Stimulated activated CD4-positive, alpha-beta T cell treated with anti-CD3 and anti-CD28 coated beads, Interleukin-4, amount 100 ng/mL, for 24 hours (primary cell): Measurements from ENCODE around the gene LIN7B.
"Not testable (repeated sequence)": the region's sequence is repeated elsewhere in the genome, so short reads cannot be mapped to it uniquely, and the experiment has no call there.

Experiments used
- DNase-seq: peaks from one replicate; pipeline ENCODE4 v3.0.0-alpha.2; 2020

Gene LIN7B, protein sequence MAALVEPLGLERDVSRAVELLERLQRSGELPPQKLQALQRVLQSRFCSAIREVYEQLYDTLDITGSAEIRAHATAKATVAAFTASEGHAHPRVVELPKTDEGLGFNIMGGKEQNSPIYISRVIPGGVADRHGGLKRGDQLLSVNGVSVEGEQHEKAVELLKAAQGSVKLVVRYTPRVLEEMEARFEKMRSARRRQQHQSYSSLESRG

DNA sequence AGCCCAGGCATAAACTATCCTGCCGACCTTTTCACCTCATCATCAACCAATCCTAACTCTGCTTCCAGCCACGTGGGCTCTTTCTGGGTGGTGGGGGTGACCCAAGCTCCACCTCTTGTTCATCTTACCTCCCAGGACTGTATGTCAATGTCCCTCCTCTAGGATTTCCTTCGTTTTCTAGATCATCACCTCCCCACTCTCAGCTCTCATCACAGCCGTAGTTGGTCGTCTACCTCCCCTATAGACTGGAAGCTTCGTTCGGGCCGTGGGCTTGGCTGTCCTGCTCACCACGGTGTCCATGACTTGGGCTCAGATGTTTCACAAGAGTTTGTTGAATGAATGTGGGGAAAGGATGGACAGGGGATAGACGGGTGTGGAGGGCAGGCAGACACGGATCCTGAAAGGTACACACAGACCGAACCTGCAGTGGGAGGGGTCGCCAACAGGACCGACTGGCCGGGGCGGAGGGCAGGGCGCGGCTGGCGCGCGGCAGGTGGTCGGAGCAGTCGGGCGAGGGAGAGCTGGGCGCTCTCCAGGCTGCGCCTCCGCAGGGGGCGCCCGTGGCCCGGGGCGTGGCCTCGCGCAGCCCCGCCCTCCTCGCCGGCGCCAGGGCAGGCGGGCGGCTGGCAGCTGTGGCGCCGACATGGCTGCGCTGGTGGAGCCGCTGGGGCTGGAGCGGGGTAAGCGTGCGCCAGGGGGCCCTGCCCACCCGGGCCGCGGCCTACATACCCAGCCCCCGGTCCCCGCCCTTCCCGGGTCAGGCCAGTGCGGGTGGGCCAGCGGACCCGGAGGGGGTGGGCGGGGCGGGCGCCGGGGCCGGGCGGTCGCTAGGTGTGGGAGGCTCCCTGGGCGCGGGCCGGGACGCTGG, at the start of gene LIN7B:
LIN7B (plus strand) TSS at position 609 of the 868 bp plus-strand sequence; CDS start at position 644, 35 bp downstream.
- peak; percentile 63 for DNase-seq

DNA sequence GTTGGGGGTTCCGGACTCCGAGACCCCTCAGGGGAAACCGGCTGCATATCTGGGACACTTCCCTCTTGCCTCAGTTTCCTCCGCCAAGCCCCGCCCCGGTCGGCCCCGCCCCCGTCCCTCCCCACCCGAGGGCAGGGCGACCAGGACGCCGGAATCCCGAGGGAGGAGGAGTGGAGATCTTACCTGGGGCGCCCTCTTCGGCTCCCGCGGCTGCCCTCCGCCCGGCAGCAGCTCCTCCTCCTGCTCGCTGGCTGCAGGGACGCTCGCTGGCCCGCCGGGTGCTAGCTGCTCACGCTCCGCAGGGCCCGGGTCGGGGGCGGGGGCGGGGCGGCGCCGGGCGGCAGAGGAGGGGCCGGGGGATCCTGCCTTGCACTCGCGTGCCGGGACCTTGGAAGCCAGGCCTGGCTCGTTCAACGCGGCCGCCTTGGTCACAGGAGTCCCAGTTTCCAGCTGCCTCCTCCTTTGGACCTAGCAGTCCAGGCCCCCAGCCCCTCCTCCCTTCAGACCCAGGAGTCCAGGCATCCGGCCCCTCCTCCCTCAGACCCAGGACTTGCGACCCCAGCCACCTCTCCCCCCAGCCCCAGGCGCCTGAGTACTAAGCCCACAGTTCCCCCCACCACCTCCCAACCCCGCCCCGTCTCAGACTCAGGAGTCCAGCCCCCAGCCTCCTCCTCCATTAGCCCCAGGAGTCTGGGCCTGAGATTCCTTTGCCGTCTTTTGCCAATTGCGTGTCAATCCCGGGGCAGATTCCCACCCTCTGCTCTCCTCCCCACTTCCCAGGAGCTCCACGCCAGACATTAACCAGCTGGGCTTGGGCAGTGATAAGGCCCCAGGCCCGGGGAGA, 49.2 kb upstream of the LIN7B start, which contains the start of gene NTF4:
NTF4 (minus strand) TSS at position 51 of the 844 bp plus-strand sequence. CDS start 2,821 bp downstream, outside the sequence.
- no peak for DNase-seq

DNA sequence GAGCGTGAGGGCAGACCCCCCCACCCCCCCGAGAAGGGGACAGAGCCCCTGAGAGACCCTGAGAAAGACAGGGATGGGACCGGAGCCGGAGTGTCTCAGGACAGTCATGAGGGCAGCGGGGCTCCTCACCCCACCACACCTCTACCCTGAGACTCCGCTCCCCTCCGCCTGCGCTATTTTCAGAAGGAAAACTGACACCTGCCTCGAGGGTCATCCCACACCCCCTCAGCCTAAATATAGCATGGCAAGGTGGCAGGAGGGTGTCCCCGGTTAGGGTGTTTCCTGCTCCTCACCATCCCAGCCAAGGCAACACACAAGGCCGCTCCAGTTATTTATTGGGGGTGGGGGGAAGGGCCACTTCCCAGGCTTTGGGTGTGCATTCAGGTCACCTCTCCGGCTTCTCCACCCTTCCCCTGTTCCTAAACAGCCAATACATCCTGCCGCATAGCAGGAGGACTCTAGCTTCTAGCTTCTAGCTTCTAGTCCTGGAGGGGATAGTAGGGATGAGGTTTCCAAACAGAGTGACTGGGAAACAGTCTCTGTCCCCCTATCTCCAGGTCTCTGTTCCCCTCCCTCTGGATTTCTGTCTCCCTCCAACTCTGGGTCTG, 48.2 kb upstream of the LIN7B start:
- DNase-seq = no peak

DNA sequence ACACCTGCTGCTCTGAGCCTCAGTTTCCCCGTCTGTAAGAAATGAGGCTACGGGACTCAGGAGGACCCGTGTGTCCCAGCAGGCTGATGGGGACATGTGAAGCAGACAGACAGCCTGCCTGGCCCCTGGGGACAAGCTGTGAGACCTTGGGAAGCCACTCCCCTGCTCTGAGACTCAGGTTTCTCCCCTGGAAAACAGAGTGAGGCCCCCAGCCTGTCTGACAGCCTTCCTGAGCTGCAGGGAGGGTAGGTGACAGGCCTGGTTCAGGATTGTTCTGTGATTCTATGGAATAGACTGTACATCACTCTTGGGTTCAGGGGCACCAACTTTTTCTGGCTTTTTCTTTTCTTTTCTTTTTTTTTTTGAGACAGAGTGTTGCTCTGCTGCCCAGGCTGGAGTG, 46.6 kb upstream of the LIN7B start:
- DNase-seq = no peak

DNA sequence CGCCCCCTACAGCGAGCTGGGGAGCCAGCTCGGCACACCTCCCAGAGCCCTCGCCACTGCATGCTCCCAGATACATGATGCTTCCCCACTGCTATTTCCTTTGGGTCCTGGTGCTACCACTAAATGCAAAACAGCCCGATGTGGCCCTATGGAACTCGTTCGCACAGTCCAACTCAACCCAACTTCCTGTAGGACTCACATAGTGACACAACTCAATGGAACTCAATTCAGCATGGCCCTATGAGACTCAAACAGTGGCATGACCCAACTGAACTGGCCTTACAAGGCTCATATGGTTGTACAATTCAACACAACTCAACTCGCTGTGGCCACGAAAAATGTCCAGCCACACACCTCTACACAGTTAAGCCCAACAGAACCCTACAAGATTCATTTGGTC, 45.1 kb upstream of the LIN7B start:
- DNase-seq = no peak

DNA sequence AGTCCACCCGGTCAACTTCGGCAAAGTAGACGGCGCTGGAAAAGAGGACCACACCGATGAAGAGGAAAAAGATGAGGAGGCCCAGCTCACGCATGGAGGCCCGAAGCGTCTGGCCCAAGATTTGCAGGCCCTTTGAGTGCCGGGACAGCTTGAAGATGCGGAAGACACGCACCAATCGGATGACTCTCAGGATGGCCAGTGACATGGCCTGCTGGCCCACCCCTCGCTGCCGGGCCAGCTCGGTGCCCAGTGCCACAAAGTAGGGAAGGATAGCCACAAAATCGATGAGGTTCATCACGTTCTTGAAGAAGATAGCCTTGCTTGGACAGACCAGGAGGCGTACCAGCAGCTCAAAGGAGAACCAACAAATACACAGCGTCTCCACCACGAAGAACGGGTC, 43.8 kb upstream of the LIN7B start:
- no peak for DNase-seq

DNA sequence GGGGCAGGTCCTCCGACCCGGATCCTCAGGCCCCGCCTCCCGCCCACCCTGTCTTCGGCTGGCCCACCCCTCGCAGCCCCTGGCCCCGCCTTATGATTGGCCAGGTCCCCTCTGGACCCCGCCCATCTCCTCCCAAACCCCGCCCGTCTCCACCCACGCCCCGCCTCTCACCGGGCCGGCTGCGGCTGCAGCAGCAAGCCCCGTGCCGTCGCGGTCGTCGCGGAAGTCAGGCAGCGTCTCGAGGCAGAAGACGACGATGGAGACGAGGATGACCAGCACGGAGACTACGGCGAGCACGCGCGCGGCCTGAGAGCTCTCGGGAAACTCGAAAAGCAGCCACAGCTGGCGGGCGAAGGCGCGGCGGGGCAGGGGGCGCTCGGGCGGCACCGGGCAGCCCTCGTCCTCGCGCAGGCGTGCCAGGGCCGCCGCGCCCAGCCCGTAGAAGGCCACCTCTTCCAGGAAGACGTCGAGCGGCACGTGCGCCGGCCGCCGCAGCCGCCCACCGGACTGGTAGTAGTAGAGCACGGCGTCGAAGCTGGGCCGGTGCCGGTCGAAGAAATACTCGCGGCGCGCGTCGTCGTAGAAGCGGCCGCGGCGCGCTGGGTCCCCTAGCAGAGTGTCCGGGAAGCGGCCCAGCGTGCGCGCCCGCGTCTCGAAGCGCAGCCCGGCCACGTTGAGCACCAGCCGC, 42.2 kb upstream of the LIN7B start:
- DNase-seq = no peak

DNA sequence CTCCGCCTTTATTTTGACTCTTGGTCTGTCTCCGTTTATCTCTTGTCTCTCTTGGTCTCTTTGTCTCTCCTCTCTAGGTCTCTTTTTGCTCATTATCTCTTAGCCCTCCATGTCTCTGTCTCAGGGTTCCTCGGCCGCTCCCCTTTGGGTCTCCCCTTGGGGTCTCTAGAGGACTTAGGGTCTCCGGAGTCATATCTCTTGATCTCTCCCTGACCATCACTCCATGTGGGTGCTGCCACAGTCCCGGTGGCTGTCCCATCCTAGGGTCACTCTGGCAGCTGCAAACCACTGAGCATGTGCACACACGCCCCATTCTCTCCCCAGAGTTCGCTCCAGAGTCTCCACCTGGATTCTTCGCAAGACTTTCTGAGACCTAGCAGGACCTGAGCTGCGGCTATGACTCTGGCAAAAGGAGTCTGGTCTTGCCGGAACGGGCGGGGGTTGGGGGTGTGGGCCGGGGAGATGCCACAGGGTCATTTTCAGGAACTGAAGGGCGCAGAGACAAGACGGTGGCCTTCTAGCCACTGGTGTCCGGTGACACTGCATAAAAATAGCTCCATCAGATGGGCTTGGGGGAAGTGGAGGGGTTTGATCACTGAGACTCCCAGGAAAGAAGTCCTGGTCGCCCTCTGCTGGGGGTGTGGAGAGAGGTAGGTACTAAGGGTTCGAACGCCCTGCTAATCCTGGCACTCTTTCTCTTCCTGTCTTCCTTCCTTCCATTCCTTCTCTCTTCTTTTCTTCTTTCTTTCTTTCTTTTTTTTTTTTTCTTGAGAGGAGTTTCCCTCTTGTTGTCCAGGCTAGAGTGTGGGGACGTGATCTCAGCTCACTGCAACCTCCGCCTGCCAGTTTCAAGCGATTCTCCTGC, 40.4 kb upstream of the LIN7B start:
- no peak for DNase-seq

DNA sequence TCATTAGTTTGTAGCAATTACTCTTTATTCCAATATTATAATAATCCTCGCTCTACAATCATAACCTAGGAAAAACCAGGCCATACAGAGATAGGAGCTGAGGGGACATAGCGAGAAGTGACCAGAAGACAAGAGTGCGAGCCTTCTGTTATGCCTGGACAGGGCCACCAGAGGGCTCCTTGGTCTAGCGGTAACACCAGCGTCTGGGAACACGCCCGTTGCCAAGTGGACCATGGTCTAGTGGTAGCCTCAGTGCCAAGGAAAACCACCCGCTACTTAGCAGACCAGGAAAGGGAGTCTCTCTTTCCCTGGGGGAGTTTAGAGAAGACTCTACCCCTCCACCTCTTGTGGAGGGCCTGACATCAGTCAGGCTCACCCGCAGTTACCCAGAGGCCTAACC, 39.3 kb upstream of the LIN7B start:
- DNase-seq = not testable (repeated sequence)

DNA sequence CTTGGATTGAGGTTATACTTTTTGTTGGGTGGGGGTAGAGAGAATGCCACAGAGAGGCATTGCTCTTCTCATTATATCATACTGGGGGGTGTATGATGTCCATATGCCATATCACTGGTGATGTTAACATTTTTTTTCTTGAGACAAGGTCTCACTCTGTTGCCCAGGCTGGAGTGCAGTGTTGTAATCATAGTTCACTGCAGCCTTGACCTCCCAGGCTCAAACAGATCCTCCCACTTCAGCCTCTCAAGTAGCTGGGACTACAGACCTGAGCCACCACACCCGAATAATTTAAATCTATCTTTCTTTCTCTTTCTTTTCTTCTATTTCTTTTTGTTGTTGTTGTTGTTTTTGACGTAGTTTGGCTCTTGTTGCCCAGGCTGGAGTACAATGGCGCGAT, 33.8 kb upstream of the LIN7B start:
- DNase-seq = no peak

DNA sequence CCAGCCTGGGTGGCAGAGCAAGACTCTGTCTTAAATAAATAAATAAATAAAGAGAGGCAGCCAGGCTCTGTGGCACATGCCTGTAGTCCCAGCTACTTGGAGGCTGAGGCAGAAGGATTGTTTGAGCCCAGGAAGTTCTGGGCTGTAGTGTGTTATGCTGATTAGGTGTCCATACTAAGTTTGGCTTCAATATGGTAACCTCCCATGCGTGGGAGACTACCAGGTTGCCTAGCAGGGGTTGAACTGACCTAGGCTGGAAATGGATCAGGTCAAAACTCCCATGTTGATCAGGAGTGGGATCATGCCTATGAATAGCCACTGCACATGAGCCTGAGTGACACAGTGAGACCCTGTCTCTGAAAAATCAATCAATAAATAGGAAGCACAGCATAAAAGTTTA, 32.9 kb upstream of the LIN7B start:
- DNase-seq = no peak

DNA sequence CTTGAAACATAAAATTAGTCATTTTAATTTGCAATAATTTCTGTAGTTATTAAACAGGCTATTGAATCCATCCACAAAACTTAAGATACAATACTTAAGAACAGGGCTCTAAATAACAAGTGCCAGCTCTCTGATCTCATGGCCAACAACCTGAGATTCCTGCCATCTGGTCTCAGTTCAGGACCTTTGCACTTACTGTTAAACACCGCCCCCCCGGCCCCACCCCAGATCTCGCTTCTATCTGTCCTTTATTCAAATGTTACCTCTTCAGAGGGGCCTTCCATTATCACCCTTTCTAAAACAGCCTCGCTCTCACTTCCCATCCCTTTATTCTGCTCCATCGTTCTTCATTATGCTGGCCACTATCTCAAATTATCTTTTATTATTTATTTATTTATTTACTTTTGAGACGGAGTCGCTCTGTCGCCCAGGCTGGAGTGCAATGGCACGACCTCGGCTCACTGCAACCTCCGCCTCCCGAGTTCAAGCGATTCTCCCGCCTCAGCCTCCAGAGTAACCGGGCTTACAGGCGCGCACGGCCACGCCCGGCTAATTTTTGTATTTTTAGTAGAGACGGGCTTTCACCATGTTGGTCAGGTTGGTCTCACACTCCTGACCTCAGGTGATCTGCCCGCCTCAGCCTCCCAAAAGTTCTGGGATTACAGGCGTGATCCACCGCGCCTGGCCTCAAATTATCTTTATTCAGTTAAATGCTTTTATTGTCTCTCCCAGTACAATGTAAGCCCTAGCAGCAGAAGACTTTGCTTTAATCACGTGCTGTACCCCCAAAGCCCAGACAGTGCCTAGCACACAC, 29.8 kb upstream of the LIN7B start:
- DNase-seq = no peak

DNA sequence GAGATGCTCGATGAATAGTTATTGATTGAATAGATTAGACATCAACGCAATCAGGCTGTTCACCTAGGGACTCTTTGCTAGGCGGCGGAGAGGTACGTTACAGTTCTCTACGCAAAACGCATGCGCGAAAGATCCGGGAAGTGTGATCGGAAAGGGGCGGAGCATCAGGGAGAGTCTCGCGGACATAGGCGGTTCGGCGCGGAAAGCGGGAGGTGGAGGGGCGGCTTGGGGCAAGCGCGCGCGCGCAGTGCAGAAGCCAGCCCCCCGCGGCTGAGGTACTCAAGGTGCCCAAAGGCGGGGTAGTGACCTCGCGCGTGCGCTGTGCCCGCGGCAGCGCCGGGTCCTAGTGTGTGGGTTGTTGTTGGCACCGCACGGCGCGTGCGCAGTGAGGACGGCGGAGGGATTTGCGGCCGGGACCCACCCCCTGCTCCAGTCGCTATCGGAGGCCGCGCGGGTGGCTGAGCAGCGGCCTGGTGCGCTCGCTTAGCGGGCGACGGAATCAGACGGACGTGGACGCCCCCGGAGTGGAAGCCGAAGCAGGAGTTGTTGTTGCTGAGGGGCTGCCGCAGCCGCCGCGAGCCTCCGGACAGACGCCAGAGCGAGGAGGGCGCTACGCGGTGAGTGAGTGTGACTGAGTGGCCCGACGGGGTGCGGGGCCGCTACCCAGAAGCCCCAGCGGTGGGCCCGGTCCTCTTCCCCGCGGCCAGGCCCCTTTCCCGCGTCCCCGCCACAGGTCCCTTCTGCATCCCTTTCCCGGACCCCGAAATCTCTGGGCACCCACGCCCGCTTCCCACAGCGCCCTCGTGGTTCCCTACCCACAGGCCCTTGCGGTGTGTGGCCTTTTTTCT, 28.9 kb upstream of the LIN7B start, which contains the start of gene SNRNP70:
SNRNP70 (plus strand) TSS at position 432 of the 848 bp plus-strand sequence. CDS start 964 bp downstream, outside the sequence.
- peak; percentile 99 for DNase-seq

DNA sequence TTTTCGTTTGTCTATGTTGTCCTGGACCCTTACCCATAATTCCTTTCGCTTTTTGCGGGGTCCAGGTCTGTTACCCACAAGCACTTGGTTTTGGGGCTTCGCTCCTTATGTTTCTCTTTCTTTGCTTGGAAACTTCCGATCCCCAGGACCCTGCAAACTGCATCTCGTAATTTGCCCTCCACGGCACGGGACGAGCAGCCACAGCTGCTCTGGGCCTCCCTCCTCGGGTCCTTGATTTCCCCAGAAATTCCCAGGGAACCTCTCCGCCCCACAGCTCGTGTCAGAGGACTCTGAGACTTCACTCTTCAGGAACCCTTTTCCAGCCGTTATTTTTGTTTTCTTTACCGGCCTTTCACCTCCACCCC, 28.3 kb upstream of the LIN7B start:
- no peak for DNase-seq

DNA sequence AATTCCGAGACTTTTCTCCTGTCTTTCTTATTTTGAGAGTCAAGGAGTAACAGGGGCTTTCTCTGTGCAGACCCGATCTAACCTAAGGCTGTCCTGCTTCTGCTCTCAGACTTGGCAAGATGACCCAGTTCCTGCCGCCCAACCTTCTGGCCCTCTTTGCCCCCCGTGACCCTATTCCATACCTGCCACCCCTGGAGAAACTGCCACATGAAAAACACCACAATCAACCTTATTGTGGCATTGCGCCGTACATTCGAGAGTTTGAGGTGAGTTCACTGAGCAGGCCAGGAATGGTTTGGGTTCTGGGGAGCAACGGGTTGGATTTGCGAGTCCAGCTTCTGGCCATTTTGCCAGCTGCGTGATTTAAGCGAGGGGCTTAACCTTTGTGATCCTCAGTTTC, 27.9 kb upstream of the LIN7B start:
- DNase-seq = no peak

DNA sequence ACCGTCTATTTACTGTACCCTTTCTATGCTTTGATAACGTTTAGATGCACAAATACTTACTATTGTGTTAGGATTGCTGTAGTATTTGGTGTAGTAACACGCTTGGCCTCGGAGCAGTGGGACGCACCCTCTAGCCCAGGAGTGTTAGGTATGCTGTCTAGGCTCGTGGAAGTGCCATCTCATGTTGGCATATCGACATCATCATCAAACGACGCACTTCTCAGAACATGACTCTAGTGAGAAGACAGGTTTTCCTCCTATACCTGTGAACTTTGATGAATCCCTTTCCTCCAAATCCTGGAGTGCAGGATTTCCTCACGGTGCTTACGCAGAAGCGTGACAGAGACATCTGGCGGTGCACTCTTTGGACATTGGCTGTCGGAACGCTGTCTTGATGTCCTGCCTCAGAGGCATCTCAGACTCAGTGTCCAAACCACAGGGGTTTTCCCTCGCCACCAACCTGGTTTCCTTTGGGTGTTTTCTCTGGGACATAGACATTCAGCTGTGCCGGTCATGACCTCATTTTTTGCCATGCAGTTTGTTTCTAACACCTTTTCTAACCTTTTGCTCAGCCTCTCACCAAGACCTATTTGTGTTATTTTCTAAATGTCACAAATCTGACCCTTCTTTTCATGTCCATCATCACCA, 22.7 kb upstream of the LIN7B start:
- no peak for DNase-seq

DNA sequence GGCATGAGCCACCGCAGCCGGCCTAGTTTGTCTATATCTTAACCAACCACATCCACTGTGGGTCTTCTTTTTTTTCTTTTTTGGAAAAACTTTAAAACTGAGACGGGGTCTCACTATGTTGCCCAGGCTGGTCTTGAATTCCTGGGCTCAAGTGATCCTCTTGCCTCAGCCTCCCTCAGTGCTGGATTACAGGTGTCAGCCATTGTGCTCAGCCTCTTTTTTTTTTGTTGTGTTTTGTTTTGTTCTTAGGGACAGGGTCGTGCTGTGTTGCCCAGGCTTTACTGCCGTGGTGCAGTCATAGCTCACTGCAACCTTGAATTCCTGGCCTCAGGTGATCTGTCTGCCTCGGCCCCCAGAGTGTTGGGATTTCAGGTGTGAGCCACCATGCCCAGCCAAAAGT, 21.5 kb upstream of the LIN7B start:
- no peak for DNase-seq
